Neural progenitor cell (in vitro differentiated cells): Measurements from ENCODE around the gene GP5. TPM values are rescaled to one million over a fixed set of nuclear protein-coding genes. Genes with fewer than 3 reads are reported as not detected.

ENCODE experiments used
- DNase-seq: peaks from one replicate; pipeline ENCODE4 v3.0.0-alpha.2; 2016; ENCODE audit warnings: low spot score
- H2AFZ ChIP-seq: fragments of 200-600 bp; sonication (generic); replicated peaks from 2 replicates; pipeline ENCODE4 v1.6.1; 2016; ENCODE audit warnings: antibody characterized with exemption
- H3F3A ChIP-seq: fragments of 200-600 bp; sonication (generic); 2 replicates; pipeline ENCODE4 v1.6.1; 2016; ENCODE audit warnings: antibody characterized with exemption, low read depth
- H3K27ac ChIP-seq: fragments of 200-600 bp; sonication (generic); 2 replicates; pipeline ENCODE4 v1.5.1; 2016; ENCODE audit warnings: mild to moderate bottlenecking
- H3K27me3 ChIP-seq: fragments of 200-600 bp; sonication (generic); 2 replicates; pipeline ENCODE4 v1.6.1; 2016; ENCODE audit warnings: mild to moderate bottlenecking, moderate library complexity
- H3K36me3 ChIP-seq: fragments of 200-600 bp; sonication (generic); 2 replicates; pipeline ENCODE4 v1.5.1; 2016
- H3K4me1 ChIP-seq: fragments of 200-600 bp; sonication (generic); 2 replicates; pipeline ENCODE4 v1.6.1; 2016; ENCODE audit warnings: mixed run types
- H3K4me2 ChIP-seq: fragments of 200-600 bp; sonication (generic); 2 replicates; pipeline ENCODE4 v1.6.1; 2016
- H3K4me3 ChIP-seq: fragments of 200-600 bp; sonication (generic); 2 replicates; pipeline ENCODE4 v1.5.1; 2016
- H3K79me2 ChIP-seq: fragments of 200-600 bp; sonication (generic); 2 replicates; pipeline ENCODE4 v1.6.1; 2016; ENCODE audit warnings: low read depth
- H3K9ac ChIP-seq: fragments of 200-600 bp; sonication (generic); 2 replicates; pipeline ENCODE4 v1.6.1; 2016
- H3K9me3 ChIP-seq: fragments of 200-600 bp; sonication (generic); 2 replicates; pipeline ENCODE4 v1.5.1; 2016; ENCODE audit warnings: low read depth
- H4K20me1 ChIP-seq: fragments of 200-600 bp; sonication (generic); 2 replicates; pipeline ENCODE4 v1.6.1; 2016; ENCODE audit warnings: low read depth
- H3K27ac Mint-ChIP-seq: 3 replicates; pipeline ENCODE4 v1.8.0; 2021; ENCODE audit warnings: mixed read lengths
- H3K27me3 Mint-ChIP-seq: 2 replicates; pipeline ENCODE4 v1.8.0; 2022; ENCODE audit warnings: low read depth, mild to moderate bottlenecking, inconsistent platforms, moderate library complexity, mixed read lengths; ENCODE audit not compliant: insufficient read depth
- H3K36me3 Mint-ChIP-seq: 3 replicates; pipeline ENCODE4 v1.8.0; 2021; ENCODE audit warnings: mixed read lengths
- H3K4me1 Mint-ChIP-seq: 3 replicates; pipeline ENCODE4 v1.8.0; 2021; ENCODE audit warnings: mixed read lengths
- H3K4me3 Mint-ChIP-seq: 3 replicates; pipeline ENCODE4 v1.8.0; 2021; ENCODE audit warnings: mild to moderate bottlenecking, moderate library complexity, mixed read lengths
- H3K9me3 Mint-ChIP-seq: 3 replicates; pipeline ENCODE4 v1.8.0; 2020; ENCODE audit warnings: mixed read lengths
- EZH2 ChIP-seq: fragments of 200-600 bp; sonication (generic); IDR thresholded peaks from 2 replicates; pipeline ENCODE4 v1.6.1; 2017; ENCODE audit warnings: antibody characterized with exemption, mild to moderate bottlenecking, moderate library complexity
- EZH2phosphoT487 ChIP-seq: fragments of 200-600 bp; sonication (generic); IDR thresholded peaks from 2 replicates; pipeline ENCODE4 v1.6.1; 2017; ENCODE audit warnings: antibody characterized with exemption
- total RNA-seq: library from RNA; depleted of rRNA; stranded (reverse); fragments of >200 nt; gene quantifications from 2 replicates; pipeline ENCODE4 v1.2.3, GENCODE V29; 2015; ENCODE audit warnings: low replicate concordance
- TF ChIP-seq, protein P1 (sequence below): fragments of 200-600 bp; sonication (generic); IDR thresholded peaks from 2 replicates; pipeline ENCODE4 v1.5.1; 2017; ENCODE audit warnings: antibody characterized with exemption, mild to moderate bottlenecking

Gene GP5
- total RNA-seq, 1 donor from 2014 or later = not detected

DNA sequence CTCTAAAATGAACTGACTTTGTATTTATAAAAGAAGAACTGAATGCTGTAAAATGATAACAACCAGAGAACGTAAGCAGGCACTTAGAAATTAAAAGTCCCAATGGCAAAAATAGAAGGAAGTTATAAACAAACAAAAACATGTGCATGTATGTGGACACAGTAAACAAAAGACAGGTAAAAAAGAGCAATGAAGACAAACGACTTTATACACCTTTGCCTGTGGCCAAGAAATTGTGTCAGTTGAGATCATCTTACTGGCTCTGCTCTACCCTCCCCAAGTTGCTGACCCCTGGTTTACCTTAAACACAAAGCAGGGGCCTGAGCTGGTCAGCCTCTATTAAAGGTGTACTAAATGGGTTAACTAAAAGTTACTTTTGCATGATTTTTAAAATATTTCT is 41.7 kb upstream of the GP5 start:
- no peak overlapping the region for H3K9ac ChIP-seq
- no peaks in the 10 kb centered on the region for H3K4me1 ChIP-seq
- peaks cover 30% of the 10 kb centered on the region for H3K36me3 ChIP-seq
- no peaks in the 10 kb centered on the region for H3K79me2 ChIP-seq
- no peaks in the 10 kb centered on the region for H3K9me3 ChIP-seq
- Mint-ChIP-seq H3K9me3 (no peaks in the 10 kb centered on the region), H3K27ac (no peak overlapping the region), H3K4me1 (no peaks in the 10 kb centered on the region), H3K36me3 (peaks cover 10% of the 10 kb centered on the region), H3K27me3 (no peaks in the 10 kb centered on the region), H3K4me3 (no peak overlapping the region)
- H4K20me1 ChIP-seq = no peaks in the 10 kb centered on the region
- H3F3A ChIP-seq = no peaks in the 10 kb centered on the region
- DNase-seq = no peak
- H3K27me3 ChIP-seq = no peaks in the 10 kb centered on the region
- H3K4me3 ChIP-seq = no peak overlapping the region
- no peak overlapping the region for H3K27ac ChIP-seq
- H2AFZ ChIP-seq = no peak overlapping the region
- no peak overlapping the region for H3K4me2 ChIP-seq
- TF ChIP-seq EZH2 (no peak), EZH2phosphoT487 (no peak)
- TF ChIP-seq, protein P1, sequence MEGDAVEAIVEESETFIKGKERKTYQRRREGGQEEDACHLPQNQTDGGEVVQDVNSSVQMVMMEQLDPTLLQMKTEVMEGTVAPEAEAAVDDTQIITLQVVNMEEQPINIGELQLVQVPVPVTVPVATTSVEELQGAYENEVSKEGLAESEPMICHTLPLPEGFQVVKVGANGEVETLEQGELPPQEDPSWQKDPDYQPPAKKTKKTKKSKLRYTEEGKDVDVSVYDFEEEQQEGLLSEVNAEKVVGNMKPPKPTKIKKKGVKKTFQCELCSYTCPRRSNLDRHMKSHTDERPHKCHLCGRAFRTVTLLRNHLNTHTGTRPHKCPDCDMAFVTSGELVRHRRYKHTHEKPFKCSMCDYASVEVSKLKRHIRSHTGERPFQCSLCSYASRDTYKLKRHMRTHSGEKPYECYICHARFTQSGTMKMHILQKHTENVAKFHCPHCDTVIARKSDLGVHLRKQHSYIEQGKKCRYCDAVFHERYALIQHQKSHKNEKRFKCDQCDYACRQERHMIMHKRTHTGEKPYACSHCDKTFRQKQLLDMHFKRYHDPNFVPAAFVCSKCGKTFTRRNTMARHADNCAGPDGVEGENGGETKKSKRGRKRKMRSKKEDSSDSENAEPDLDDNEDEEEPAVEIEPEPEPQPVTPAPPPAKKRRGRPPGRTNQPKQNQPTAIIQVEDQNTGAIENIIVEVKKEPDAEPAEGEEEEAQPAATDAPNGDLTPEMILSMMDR = no peak

DNA sequence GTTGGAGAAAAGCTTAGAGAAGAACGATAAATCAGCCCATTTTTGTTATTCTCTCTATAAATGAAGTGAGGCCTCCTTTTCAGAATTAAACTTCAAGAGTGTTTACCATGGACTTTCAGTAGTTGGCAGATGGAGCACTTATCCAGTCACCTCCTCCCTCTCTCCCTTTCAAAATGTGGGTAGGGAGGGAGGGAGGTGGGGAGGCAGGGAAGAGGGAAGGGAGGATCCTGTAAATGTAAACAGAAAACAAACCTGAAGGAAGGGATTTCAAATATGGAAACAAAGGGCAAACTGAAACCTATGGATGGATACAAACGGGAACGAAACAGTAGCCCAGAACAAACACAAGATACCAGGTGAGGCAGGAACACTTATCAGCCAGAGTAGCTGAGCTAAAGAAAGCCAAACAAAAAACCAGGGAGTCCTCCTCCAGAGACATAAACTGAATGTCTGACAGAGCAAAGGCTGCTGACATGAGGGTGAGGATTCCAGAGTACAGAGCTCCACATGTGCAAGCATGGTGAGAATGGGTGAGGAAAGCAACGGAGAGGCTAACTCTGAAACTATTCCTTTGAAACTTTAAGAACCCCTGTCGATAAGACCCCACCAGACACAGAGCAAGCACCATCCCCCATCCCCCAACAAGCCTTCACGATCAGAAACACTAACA is 41.0 kb upstream of the GP5 start:
- Mint-ChIP-seq H3K4me3 (no peak overlapping the region), H3K4me1 (no peaks in the 10 kb centered on the region), H3K27ac (no peak overlapping the region), H3K27me3 (no peaks in the 10 kb centered on the region), H3K36me3 (peaks cover 12% of the 10 kb centered on the region), H3K9me3 (no peaks in the 10 kb centered on the region)
- no peak overlapping the region for H3K9ac ChIP-seq
- no peak for DNase-seq
- H3K9me3 ChIP-seq = no peaks in the 10 kb centered on the region
- H3K4me1 ChIP-seq = no peaks in the 10 kb centered on the region
- no peaks in the 10 kb centered on the region for H4K20me1 ChIP-seq
- peaks cover 22% of the 10 kb centered on the region for H3K36me3 ChIP-seq
- no peak for TF ChIP-seq EZH2
- TF ChIP-seq, protein P1 = no peak
- no peak for TF ChIP-seq EZH2phosphoT487
- H3K27me3 ChIP-seq = no peaks in the 10 kb centered on the region
- H3K27ac ChIP-seq = no peak overlapping the region
- no peak overlapping the region for H3K4me2 ChIP-seq
- no peaks in the 10 kb centered on the region for H3F3A ChIP-seq
- H2AFZ ChIP-seq = no peak overlapping the region
- H3K4me3 ChIP-seq = no peak overlapping the region
- H3K79me2 ChIP-seq = no peaks in the 10 kb centered on the region

GRCh38 chr3:194434503-194434902 is 35.4 kb upstream of the GP5 start:
- peaks cover 3% of the 10 kb centered on the region for H4K20me1 ChIP-seq
- H3K4me1 ChIP-seq = no peaks in the 10 kb centered on the region
- no peak overlapping the region for H3K27ac ChIP-seq
- Mint-ChIP-seq H3K4me3 (no peak overlapping the region), H3K4me1 (no peaks in the 10 kb centered on the region), H3K27me3 (no peaks in the 10 kb centered on the region), H3K36me3 (peaks cover 16% of the 10 kb centered on the region), H3K27ac (no peak overlapping the region), H3K9me3 (no peaks in the 10 kb centered on the region)
- TF ChIP-seq EZH2 = no peak
- TF ChIP-seq, protein P1 = no peak
- TF ChIP-seq EZH2phosphoT487 = no peak
- no peaks in the 10 kb centered on the region for H3K79me2 ChIP-seq
- no peaks in the 10 kb centered on the region for H3K9me3 ChIP-seq
- no peak overlapping the region for H3K4me2 ChIP-seq
- H3K36me3 ChIP-seq = peaks cover 46% of the 10 kb centered on the region
- no peak overlapping the region for H3K9ac ChIP-seq
- H3K4me3 ChIP-seq = no peak overlapping the region
- H3K27me3 ChIP-seq = no peaks in the 10 kb centered on the region
- H3F3A ChIP-seq = no peaks in the 10 kb centered on the region
- no peak overlapping the region for H2AFZ ChIP-seq
- DNase-seq = no peak
